Stimulated activated CD4-positive, alpha-beta T cell treated with anti-CD3 and anti-CD28 coated beads, Interleukin-4, amount 100 ng/mL, for 24 hours (primary cell): ENCODE measurements around the gene SYNPO.

Experiments used
- DNase-seq: peaks from one replicate; pipeline ENCODE4 v3.0.0-alpha.2; 2020

The SYNPO gene

GRCh38 chr5:150625831-150626746 lies 14.4 kb upstream of the SYNPO start:
- no peak for DNase-seq

GRCh38 chr5:150626853-150627276 lies 13.6 kb upstream of the SYNPO start:
- DNase-seq, result no peak

DNA sequence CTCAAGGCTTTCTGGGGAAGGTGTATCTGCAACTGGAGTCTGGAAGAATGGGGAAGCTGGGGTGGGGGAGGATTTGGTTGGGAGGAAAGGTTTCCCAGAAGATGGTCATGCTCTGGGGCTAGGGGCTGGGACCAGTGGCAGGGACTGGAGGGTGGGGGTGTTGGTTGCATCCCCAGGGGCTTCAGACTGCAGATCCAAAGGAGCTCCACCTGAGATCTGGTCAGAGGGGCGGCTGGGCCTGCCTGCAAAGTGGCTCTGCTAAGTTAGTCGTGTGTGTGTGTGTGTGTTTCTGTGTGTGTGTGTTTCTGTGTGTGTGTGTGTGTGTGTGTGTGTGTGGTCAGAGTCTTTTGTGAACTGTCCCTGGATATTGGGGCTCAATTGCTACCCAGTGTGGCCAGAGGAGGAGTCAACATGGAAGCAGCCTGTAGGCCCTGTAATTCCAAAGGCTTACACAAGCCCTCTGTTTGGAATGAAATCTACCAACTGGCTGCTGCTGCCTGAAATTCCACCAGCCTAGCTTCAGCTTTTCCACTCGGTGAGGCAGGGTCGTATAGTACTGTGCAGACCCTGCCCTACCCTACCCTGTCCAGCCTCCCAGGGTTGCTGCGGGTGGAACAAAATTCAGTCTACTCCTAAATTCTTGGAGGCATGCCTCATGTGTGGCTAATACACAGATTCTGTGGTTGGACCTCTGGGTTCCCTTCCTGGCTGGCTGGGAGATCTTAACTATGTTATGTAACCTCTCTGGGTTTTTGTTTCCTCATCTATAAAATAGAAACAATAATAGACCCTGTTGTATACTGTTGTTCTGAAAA lies 12.5 kb upstream of the SYNPO start:
- DNase-seq, result no peak

GRCh38 chr5:150628936-150629485 lies 11.4 kb upstream of the SYNPO start:
- no peak for DNase-seq

GRCh38 chr5:150630016-150630415 lies 10.4 kb upstream of the SYNPO start:
- DNase-seq, result no peak

GRCh38 chr5:150630461-150631325 lies 9.8 kb upstream of the SYNPO start:
- DNase-seq, result no peak

- DNase-seq, result no peak
Measured at GRCh38 chr5:150631326-150631701, 9.1 kb upstream of the SYNPO start.

- DNase-seq, result no peak
Measured at GRCh38 chr5:150632305-150633160, 7.9 kb upstream of the SYNPO start.

DNA sequence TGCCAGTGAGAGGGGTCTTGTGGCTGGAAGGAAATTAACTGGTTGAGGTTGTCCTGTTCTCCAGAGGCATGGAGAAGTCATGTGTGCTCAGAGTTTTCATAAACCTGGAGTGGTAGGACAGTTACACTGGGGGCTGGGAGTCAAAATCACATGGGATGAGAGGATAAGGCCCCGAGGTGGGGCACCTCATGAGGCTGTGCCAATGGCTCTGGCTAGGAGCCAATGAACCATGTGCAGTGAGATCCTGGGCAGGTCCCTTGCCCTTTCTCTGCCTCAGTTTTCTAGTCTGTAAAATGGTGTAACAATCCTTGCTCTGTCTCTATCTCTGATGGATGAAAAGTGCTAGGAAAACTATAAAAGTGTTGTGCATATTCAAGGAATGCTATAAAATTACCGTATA lies 7.0 kb upstream of the SYNPO start:
- DNase-seq, result no peak

DNA sequence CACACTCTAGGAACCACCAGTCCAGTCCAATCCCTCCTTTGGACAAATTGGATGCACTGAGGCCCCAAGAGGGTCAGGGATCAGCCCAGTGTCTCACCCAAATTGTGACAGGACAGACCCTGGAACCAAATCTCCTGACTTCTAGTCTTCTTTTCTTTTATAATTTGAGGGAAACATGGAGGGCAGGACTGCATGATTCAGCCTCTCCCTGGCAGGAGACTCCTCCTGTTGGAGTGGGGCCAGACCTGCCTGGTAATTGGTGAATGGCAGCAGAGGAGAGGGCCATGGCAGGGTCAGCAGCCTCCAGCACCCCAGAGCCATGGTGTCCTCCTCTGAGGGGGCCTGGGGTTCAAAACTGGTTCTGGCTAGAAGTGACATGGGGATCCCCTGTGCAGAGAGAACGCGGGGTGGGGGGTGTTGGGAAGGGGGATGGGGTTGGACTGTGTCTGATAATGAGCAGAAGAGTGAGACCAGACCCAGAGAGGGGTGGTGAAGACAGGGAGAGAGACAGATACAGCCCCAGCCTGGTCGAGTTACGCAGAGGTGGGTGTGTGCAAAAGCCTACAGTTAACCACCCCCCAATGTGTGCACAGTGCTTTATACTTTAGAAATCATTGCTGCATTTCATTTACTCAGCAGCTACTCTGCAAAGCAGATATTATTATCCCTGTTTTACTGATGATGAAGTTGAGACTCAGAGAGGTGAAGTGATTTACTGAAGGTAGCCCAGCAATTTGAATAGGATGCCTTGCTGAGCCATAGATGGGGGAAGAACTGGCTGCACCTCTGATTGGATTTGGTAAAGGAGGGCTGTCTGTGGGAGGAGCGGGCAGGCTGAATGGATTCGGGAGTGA lies 3.8 kb upstream of the SYNPO start:
- DNase-seq, result no peak

- no peak for DNase-seq
Measured at GRCh38 chr5:150637245-150638052, 3.0 kb upstream of the SYNPO start.

DNA sequence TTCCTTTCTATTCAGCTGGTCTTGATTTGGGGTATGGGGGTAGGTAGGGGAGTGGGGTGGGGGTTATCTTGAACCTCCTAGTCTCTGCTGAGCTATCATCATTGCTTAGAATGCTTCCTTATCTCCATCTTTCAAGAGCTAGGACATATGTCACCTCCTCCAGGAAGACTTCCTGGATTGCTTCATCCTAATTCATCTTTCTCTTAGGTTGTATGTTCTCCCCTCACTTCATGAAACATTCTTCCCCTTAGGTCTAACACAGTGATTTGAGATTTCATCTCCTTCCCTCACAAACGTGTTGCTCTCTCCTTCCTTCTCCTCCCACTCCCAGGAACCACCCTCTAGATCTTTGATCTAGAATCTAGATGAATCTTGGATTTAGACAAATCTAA lies 2.4 kb upstream of the SYNPO start:
- no peak for DNase-seq

DNA sequence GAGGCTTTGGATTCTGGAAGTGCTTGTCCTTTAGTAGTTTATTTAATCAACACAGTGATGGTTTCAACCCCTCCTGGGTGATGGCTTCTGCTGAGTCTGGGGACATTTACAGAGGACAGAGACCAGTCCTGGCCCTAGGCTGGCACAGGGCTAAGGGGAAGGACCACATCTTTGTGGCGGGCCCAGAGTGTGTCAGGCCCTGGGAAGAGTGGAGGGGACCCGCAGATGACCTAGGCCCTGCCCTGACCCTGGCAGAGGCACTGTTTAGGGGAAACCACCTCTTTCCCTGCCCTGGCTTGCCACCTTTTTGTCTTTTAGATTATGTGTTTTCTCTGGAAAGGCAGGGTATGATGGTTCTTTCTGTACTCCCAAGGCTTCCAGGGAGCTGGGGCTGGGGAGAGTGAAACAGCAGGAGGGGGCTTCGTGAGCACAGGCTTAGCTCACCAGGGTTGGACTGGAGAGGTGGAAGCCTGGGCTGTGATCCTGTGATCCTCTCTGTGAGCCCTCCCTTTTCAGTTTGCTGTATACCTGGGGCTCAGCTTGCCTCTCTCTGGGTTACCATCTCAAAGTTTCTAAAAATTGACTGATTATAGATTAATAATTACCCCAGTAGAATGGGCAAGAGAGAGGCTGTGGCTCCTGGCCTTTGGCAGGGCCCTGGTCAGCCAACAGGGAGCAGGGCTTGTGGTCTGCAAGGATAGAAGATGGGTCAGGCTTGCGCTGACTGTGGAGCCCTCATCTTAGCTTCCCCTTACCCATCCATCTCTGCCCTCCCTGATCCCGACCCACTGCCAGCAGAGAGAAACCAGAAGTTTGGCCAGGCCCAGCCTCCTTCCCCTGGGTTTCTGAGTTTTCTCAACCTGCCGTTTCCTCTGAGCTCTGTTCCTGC lies 1.7 kb upstream of the SYNPO start:
- DNase-seq, result no peak

DNA sequence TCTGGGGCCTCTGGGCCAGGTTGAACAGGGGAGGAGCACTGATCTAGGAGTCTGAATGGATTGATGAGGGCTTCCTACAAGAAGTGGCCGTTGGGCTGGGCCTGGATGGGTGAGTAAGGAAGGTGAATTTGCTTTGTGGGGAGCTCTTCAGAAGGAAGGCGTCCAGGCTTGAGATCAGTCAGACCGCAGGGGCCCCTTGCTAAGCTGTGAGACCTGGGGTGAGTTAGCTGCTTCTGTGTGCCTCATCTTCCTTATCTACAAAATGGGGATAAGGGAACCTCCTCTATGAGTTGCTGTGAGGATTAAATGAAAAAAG lies 1.1 kb upstream of the SYNPO start:
- DNase-seq, result no peak

DNA sequence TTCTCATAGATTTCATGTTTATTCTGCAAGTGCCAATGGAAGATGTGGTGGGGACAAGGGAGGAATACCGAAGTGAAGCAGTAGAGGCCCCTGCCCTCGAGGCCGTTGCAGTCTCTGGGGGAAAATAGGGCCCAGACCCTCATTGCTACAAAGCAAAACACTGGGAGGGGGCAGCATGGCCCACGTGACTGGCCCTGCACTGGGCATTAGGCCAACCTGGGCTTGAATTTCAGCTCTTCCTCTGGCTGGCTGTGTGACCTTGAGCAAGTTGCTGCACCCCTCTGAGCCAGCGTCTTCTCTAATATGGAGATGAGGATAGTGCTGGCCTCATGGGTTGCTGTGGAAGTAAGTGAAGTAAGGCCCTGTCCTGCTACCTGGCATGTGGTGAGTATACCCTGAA lies 709 bp upstream of the SYNPO start:
- no peak for DNase-seq

DNA sequence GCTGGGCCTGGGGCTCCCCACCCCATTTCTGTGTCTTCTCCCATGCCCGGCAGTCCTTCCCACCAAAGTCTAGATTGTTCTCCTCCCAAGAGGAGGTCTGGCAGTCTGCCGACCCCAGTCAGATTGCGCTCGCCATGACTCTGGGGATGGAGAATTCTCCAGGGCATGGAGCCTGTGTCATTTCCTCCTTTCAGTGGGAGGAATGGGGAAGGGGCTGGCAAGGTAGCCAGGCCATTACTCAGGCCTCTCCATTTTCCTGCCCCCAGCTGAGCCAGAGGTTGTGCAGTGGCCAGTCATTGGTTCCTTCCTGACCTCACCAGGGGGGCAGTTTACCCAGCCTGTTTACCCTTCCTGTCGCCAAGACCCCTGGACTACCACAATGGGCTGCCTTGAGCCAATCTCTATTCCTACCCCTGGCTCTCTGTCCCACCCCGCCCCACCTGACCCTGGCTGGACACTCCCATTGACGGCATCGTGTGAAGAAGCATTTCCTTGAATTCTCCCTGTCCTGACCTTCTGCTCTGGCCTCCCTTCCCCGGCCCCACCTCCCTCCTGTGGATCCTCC lies 628 bp downstream of the SYNPO start:
- DNase-seq, result no peak

- no peak for DNase-seq
Measured at GRCh38 chr5:150641824-150642566, 1.5 kb downstream of the SYNPO start.

GRCh38 chr5:150642567-150642927 lies 2.1 kb downstream of the SYNPO start:
- no peak for DNase-seq
